HepG2 (cell line): ENCODE measurements around the gene VPS11. TPM values are rescaled to one million over a fixed set of nuclear protein-coding genes. Genes with fewer than 3 reads are reported as not detected.

Source experiments
- EP300 ChIP-seq, 3 experiments: sonication (generic) in 1 of 3; formaldehyde crosslinking in 1 of 3; IDR thresholded peaks; 2 replicates each; pipeline versions ENCODE4 v1.5.1 to v1.6.1; 2011 to 2020; ENCODE audit warnings: low read depth in 2 of 3, low read length in 2 of 3, borderline replicate concordance in 1 of 3, improper control_type of control experiment in 1 of 3, mild to moderate bottlenecking in 1 of 3, missing genetic modification reagents in 1 of 3, moderate library complexity in 1 of 3
- LRRFIP1 ChIP-seq: sonication (generic); formaldehyde crosslinking; conservative IDR thresholded peaks from 2 replicates; pipeline ENCODE4 v1.4.0; 2020; ENCODE audit warnings: missing genetic modification reagents
- NFE2L2 ChIP-seq: fragments of 150-350 bp; IDR thresholded peaks from 2 replicates; pipeline ENCODE4 v1.6.1; 2014; ENCODE audit warnings: low read length
- NKX3-1 ChIP-seq: sonication (generic); formaldehyde crosslinking; IDR thresholded peaks from 2 replicates; pipeline ENCODE4 v1.5.0; 2020; ENCODE audit warnings: missing genetic modification reagents
- TARDBP ChIP-seq: sonication (generic); formaldehyde crosslinking; IDR thresholded peaks from 2 replicates; pipeline ENCODE4 v1.8.0; 2022; ENCODE audit warnings: mild to moderate bottlenecking, missing genetic modification reagents
- THRA ChIP-seq: sonication (generic); formaldehyde crosslinking; IDR thresholded peaks from 2 replicates; pipeline ENCODE4 v1.4.0; 2020; ENCODE audit warnings: missing genetic modification reagents, borderline replicate concordance
- ZBTB25 ChIP-seq: IDR thresholded peaks from 2 replicates; pipeline ENCODE4 v1.6.1; 2018; ENCODE audit warnings: missing genetic modification reagents
- ZBTB40 ChIP-seq, 2 experiments: fragments of 450-650 bp in 1 of 2; sonication (generic) in 1 of 2; formaldehyde crosslinking in 1 of 2; IDR thresholded peaks; 2 replicates each; pipeline versions ENCODE4 v1.6.1 to v1.8.0; 2016 to 2022; ENCODE audit warnings: antibody characterized with exemption in 1 of 2, mild to moderate bottlenecking in 1 of 2, missing genetic modification reagents in 1 of 2
- ZNF225 ChIP-seq: sonication (generic); formaldehyde crosslinking; IDR thresholded peaks from 2 replicates; pipeline ENCODE4 v1.4.0; 2020; ENCODE audit warnings: mild to moderate bottlenecking, missing genetic modification reagents
- ZNF446 ChIP-seq: sonication (generic); formaldehyde crosslinking; IDR thresholded peaks from 2 replicates; pipeline ENCODE4 v1.5.0; 2020; ENCODE audit warnings: mild to moderate bottlenecking, missing genetic modification reagents
- ZNF496 ChIP-seq: sonication (generic); formaldehyde crosslinking; IDR thresholded peaks from 2 replicates; pipeline ENCODE4 v1.8.1; 2023; ENCODE audit warnings: mild to moderate bottlenecking, moderate library complexity, missing genetic modification reagents; ENCODE audit not compliant: insufficient replicate concordance
- polyA plus RNA-seq, 8 experiments: library from polyadenylated mRNA; depleted of rRNA in 3 of 8; stranded (reverse) in 7 of 8; unstranded in 1 of 8; fragments of >200 nt; fragmentation: Illumina TruSeq in 4 of 8; extraction: Trizol in 4 of 8; gene quantifications; 2 replicates each; pipeline versions ENCODE4 v1.2.1 to v1.2.3, GENCODE V29; 2011 to 2016; ENCODE audit warnings: low read depth in 4 of 8, missing spikeins in 1 of 8, mixed read lengths in 1 of 8; ENCODE audit not compliant: insufficient read depth in 1 of 8
- total RNA-seq, 5 experiments: library from RNA; depleted of rRNA; stranded (reverse); fragments of >200 nt; fragmentation: Illumina TruSeq; extraction: Trizol; gene quantifications; 2 replicates each; pipeline ENCODE4 v1.2.3, GENCODE V29; 2016; ENCODE audit warnings: low read depth in 1 of 5

VPS11 gene
- total and polyA plus RNA-seq, 2 of the 13 experiments (the other 11 are each of a cell fraction or from before 2014, with no cell fraction given): 13.7 to 21.6 TPM

GRCh38 chr11:119025978-119026766 lies 41.4 kb upstream of the VPS11 start (continued):
- TF ChIP-seq TARDBP (CRISPR knock-in tag): no peak
- no peak for TF ChIP-seq ZNF446 (CRISPR knock-in tag)
- peak in 1 of 2 experiments; percentile 13; a peak in 1 of 4 replicates for TF ChIP-seq EP300 (IDR thresholded peaks at IDR 0.05; ENCODE audit: low read depth in 2 of 2, low read length in 2 of 2)
- no peak for TF ChIP-seq EP300 (CRISPR knock-in tag; IDR thresholded peaks at IDR 0.05; ENCODE audit: borderline replicate concordance)
- TF ChIP-seq NFE2L2: no peak
- no peak for TF ChIP-seq LRRFIP1 (CRISPR knock-in tag)
- no peak for TF ChIP-seq NKX3-1 (CRISPR knock-in tag)
- TF ChIP-seq ZBTB40 (IDR thresholded peaks at IDR 0.05): no peak
- TF ChIP-seq ZBTB40 (CRISPR knock-in tag; IDR thresholded peaks at IDR 0.05): no peak
- no peak for TF ChIP-seq ZNF225 (CRISPR knock-in tag)
- TF ChIP-seq ZBTB25 (CRISPR knock-in tag): no peak
- TF ChIP-seq ZNF496 (CRISPR knock-in tag): no peak
- TF ChIP-seq THRA: no peak
